RWPE2 (cell line): Measurements from ENCODE around the gene NOL8.

ENCODE experiments used
- ATAC-seq: fragments of 200-7000 bp; cut with Tn5 transposase; 3 replicates; pipeline ENCODE4 v1.9.1; 2021; ENCODE audit warnings: low read depth
- DNase-seq: peaks from one replicate; pipeline ENCODE4 v3.0.0-alpha.2; 2020; ENCODE audit warnings: low spot score
- H3K27ac ChIP-seq: fragments of 450-650 bp; 2 replicates; pipeline ENCODE4 v1.5.1; 2017; ENCODE audit warnings: mild to moderate bottlenecking; ENCODE audit not compliant: poor library complexity, severe bottlenecking
- H3K27me3 ChIP-seq: fragments of 250-450 bp; sonication (Bioruptor Pico); 2 replicates; pipeline ENCODE4 v1.5.1; 2021; ENCODE audit warnings: mild to moderate bottlenecking, moderate library complexity; ENCODE audit not compliant: insufficient read depth, poor library complexity, severe bottlenecking
- H3K36me3 ChIP-seq: fragments of 250-450 bp; sonication (Bioruptor Pico); 2 replicates; pipeline ENCODE4 v1.5.1; 2020; ENCODE audit warnings: low read depth, mild to moderate bottlenecking, moderate library complexity
- H3K4me1 ChIP-seq: fragments of 250-450 bp; sonication (Bioruptor Pico); 2 replicates; pipeline ENCODE4 v1.5.1; 2021; ENCODE audit warnings: mild to moderate bottlenecking, moderate library complexity; ENCODE audit not compliant: insufficient read depth, poor library complexity, severe bottlenecking
- H3K4me3 ChIP-seq: fragments of 250-450 bp; sonication (Bioruptor Pico); 2 replicates; pipeline ENCODE4 v1.5.1; 2021; ENCODE audit warnings: mild to moderate bottlenecking, moderate library complexity; ENCODE audit not compliant: severe bottlenecking
- H3K9me3 ChIP-seq: fragments of 250-450 bp; sonication (Bioruptor Pico); 2 replicates; pipeline ENCODE4 v1.5.1; 2021; ENCODE audit warnings: mild to moderate bottlenecking, moderate library complexity; ENCODE audit not compliant: severe bottlenecking
- CTCF ChIP-seq: fragments of 450-650 bp; IDR thresholded peaks from one replicate; pipeline ENCODE4 v1.5.1; 2017; ENCODE audit warnings: mild to moderate bottlenecking, moderate library complexity; ENCODE audit not compliant: poor library complexity, severe bottlenecking

Gene NOL8

GRCh38 chr9:92265154-92265553 is 60.0 kb downstream of the NOL8 start:
- TF ChIP-seq CTCF, result no peak
- Histone ChIP-seq H3K4me3 (no peak overlapping the region), H3K27me3 (no peaks in the 10 kb centered on the region), H3K27ac (no peak overlapping the region), H3K9me3 (no peaks in the 10 kb centered on the region), H3K36me3 (peaks cover 100% of the 10 kb centered on the region), H3K4me1 (no peaks in the 10 kb centered on the region)
- DNase-seq (no peak), ATAC-seq (peak; percentile 50; the same call in 1 of the 3 replicates)

- peaks cover 100% of the 10 kb centered on the region for H3K36me3 ChIP-seq
- no peak for DNase-seq
- no peaks in the 10 kb centered on the region for H3K27me3 ChIP-seq
- H3K9me3 ChIP-seq, result no peaks in the 10 kb centered on the region
- no peak overlapping the region for H3K4me3 ChIP-seq
- TF ChIP-seq CTCF, result no peak
- no peak overlapping the region for H3K27ac ChIP-seq
- no peaks in the 10 kb centered on the region for H3K4me1 ChIP-seq
- ATAC-seq, result no peak
These were observed 62.0 kb downstream of the NOL8 start for GRCh38 chr9:92263131-92263530.

- H3K4me3 ChIP-seq, result no peak overlapping the region
- ATAC-seq, result no peak
- DNase-seq, result no peak
- no peaks in the 10 kb centered on the region for H3K27me3 ChIP-seq
- no peak overlapping the region for H3K27ac ChIP-seq
- H3K4me1 ChIP-seq, result no peaks in the 10 kb centered on the region
- no peaks in the 10 kb centered on the region for H3K9me3 ChIP-seq
- peaks cover 99% of the 10 kb centered on the region for H3K36me3 ChIP-seq
- TF ChIP-seq CTCF, result no peak
These were observed 67.8 kb downstream of the NOL8 start for GRCh38 chr9:92257327-92257726.

GRCh38 chr9:92254381-92255337 is 70.5 kb downstream of the NOL8 start:
- no peaks in the 10 kb centered on the region for H3K9me3 ChIP-seq
- TF ChIP-seq CTCF, result no peak
- peaks cover 99% of the 10 kb centered on the region for H3K36me3 ChIP-seq
- DNase-seq, result no peak
- H3K4me3 ChIP-seq, result no peak overlapping the region
- no peak overlapping the region for H3K27ac ChIP-seq
- no peaks in the 10 kb centered on the region for H3K4me1 ChIP-seq
- no peaks in the 10 kb centered on the region for H3K27me3 ChIP-seq
- ATAC-seq, result 0 out of 3 replicates have a peak, but pooled peaks have one; percentile 32

GRCh38 chr9:92253656-92254055 is 71.5 kb downstream of the NOL8 start:
- no peaks in the 10 kb centered on the region for H3K27me3 ChIP-seq
- DNase-seq (no peak), ATAC-seq (peak; percentile 24; the same call in 1 of the 3 replicates)
- no peaks in the 10 kb centered on the region for H3K4me1 ChIP-seq
- H3K9me3 ChIP-seq, result no peaks in the 10 kb centered on the region
- peaks cover 99% of the 10 kb centered on the region for H3K36me3 ChIP-seq
- TF ChIP-seq CTCF, result no peak
- no peak overlapping the region for H3K27ac ChIP-seq
- H3K4me3 ChIP-seq, result no peak overlapping the region
